ENCODE results near the gene ABLIM3. TPM values are rescaled to one million over a fixed set of nuclear protein-coding genes. Genes with fewer than 3 reads are reported as not detected.

Gene ABLIM3
- total and polyA plus RNA-seq, 2 of the 8 experiments (the other 6 are each of a cell fraction or from before 2014, with no cell fraction given) = 0.36 to 0.56 TPM

DNA sequence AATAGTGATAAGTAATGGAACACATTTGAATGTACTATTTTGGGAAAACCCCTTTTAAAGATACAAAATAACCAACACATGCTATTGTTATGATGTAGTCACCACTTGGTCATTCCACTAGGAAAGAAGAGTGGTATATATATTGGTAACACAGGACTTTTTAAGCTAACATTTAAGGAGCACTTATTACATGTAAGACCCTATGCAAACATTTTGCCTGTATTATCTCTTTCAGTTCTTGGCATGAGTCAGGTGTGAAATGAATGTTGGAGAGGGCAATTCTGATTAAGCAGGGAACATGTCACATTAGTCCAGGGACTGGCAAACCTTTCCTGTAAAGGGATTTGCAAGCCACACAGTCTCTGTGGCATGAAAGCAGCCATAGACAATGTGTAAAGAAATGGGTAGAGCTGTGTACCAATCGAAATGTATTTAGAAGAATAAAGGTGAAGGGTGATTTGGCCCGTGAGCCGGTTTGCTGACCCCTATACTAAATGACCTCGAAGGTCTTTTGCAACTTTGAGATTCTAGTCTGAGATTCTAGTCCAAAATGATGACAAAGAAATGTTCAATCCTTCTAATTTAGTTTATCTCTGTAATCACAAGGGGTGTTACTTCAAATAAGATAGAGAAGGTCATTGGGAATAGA, 15.3 kb downstream of the ABLIM3 start:
- no peak overlapping the region for H3K14ac ChIP-seq (ENCODE audit: insufficient read length)
- H4K91ac ChIP-seq (replicated peaks; ENCODE audit: insufficient read length, low read length) = no peak overlapping the region
- H3K79me2 ChIP-seq (ENCODE audit: control insufficient read depth in 1 of 2, insufficient read depth in 2 of 2, low read length in 2 of 2) = no peaks in the 10 kb centered on the region
- no peaks in the 10 kb centered on the region for H3K36me3 ChIP-seq (ENCODE audit: control insufficient read depth in 2 of 4, insufficient read depth in 4 of 4, low read length in 3 of 4)
- H4K5ac ChIP-seq (ENCODE audit: insufficient read length, low read depth, low read length) = no peak overlapping the region
- DNase-seq (ENCODE audit: low read depth in 1 of 2, low spot score in 2 of 2) = no peak
- H3K18ac ChIP-seq (ENCODE audit: extremely low read depth, low read length) = no peak overlapping the region
- no peaks in the 10 kb centered on the region for H3K23me2 ChIP-seq (ENCODE audit: low read depth, low read length)
- no peak overlapping the region for H2BK12ac ChIP-seq (ENCODE audit: low read depth, low read length)
- H3K9me3 ChIP-seq (ENCODE audit: insufficient read depth in 2 of 2, low read depth in 1 of 2, low read length in 1 of 2) = no peaks in the 10 kb centered on the region
- POLR2A ChIA-PET (ENCODE audit: partially characterized antibody) = no interaction called here
- H2BK20ac ChIP-seq (ENCODE audit: low read length) = no peak overlapping the region
- H3K4me3 ChIP-seq (ENCODE audit: extremely low read depth in 1 of 4, insufficient read depth in 2 of 4, low read depth in 3 of 4, low read length in 4 of 4) = no peak overlapping the region
- no peak overlapping the region for H3K56ac ChIP-seq (replicated peaks; ENCODE audit: insufficient read length, low read depth, low read length)
- H2BK120ac ChIP-seq (replicated peaks; ENCODE audit: low read depth, low read length) = no peak overlapping the region
- H2AK5ac ChIP-seq (ENCODE audit: low read depth, low read length) = no peak overlapping the region
- H4K20me1 ChIP-seq (replicated peaks in 1 of 2; ENCODE audit: control insufficient read depth in 1 of 2, insufficient read depth in 2 of 2, low read length in 2 of 2) = no peaks in the 10 kb centered on the region
- no peak overlapping the region for H3K4ac ChIP-seq (replicated peaks; ENCODE audit: insufficient read length, low read depth, low read length)
- no peak overlapping the region for H3K23ac ChIP-seq (ENCODE audit: insufficient read length)
- H2AFZ ChIP-seq (ENCODE audit: low read length) = no peak overlapping the region
- no peaks in the 10 kb centered on the region; a peak in 1 of 7 replicates for H3K27me3 ChIP-seq (replicated peaks in 1 of 4; ENCODE audit: control insufficient read depth in 3 of 4, extremely low read depth in 1 of 4, insufficient read depth in 3 of 4, low read length in 3 of 4)
- no peak overlapping the region for H3K4me2 ChIP-seq (ENCODE audit: insufficient read depth in 1 of 2, low read depth in 2 of 2, low read length in 2 of 2)
- WGBS, 2 experiments (ENCODE audit: extremely low coverage in 1 of 2, insufficient coverage in 1 of 2, insufficient read length in 1 of 2, insufficient replicate concordance in 2 of 2, low coverage in 1 of 2, low lambda C conversion rate in 2 of 2, missing lambda C conversion rate in 1 of 2) = 95% methylated on average over 4 of the region's 4 CpGs; no CpG with 5 or more reads in 1 of the 2 experiments
- no peak for FAIRE-seq
- H3K4me1 ChIP-seq (replicated peaks in 1 of 4; ENCODE audit: control insufficient read depth in 3 of 4, insufficient read depth in 4 of 4, low read length in 3 of 4) = no peaks in the 10 kb centered on the region
- H3K79me1 ChIP-seq (ENCODE audit: low read depth, low read length) = no peaks in the 10 kb centered on the region
- H2BK15ac ChIP-seq (ENCODE audit: low read length) = no peak overlapping the region
- no peak overlapping the region for H3K27ac ChIP-seq (ENCODE audit: low read depth, low read length)
- no peak overlapping the region for H4K8ac ChIP-seq (ENCODE audit: extremely low read depth, insufficient read depth, low read length)
- H2BK5ac ChIP-seq (ENCODE audit: low read depth, low read length) = no peak overlapping the region
- H3K9ac ChIP-seq (replicated peaks in 1 of 4; ENCODE audit: extremely low read depth in 1 of 4, low read depth in 3 of 4, low read length in 3 of 4) = no peak overlapping the region
- CTCF ChIA-PET (ENCODE audit: partially characterized antibody) = interaction anchor here (0.8 to 1.2 kb wide), 3 partner anchors 11 to 26 kb away, joined by 3 to 4 read pairs (median 3); partner anchors contain the start of gene ABLIM3
- TF ChIP-seq KDM5A (IDR thresholded peaks at IDR 0.05; ENCODE audit: low read length) (no peak), POU5F1 (IDR thresholded peaks at IDR 0.05; ENCODE audit: low read depth, low read length) (no peak), CTBP2 (IDR thresholded peaks at IDR 0.05; ENCODE audit: borderline replicate concordance, insufficient read depth, insufficient read length, low read length) (no peak), CBX5 (IDR thresholded peaks at IDR 0.05; ENCODE audit: low read depth, low read length) (no peak), SUZ12 (IDR thresholded peaks at IDR 0.05; ENCODE audit: low read length) (no peak), SIN3A (conservative IDR thresholded peaks at IDR 0.05 in 1 of 2, IDR thresholded peaks at IDR 0.05 in 1 of 2; ENCODE audit: low read depth in 1 of 2, low read length in 2 of 2) (no peak), SP1 (IDR thresholded peaks at IDR 0.05; ENCODE audit: low read depth, low read length) (no peak), BRCA1 (IDR thresholded peaks at IDR 0.05; ENCODE audit: low read depth, low read length) (no peak), HDAC6 (IDR thresholded peaks at IDR 0.05; ENCODE audit: low read depth, low read length) (no peak), CREB1 (IDR thresholded peaks at IDR 0.05) (no peak)
- TF ChIP-seq, protein P1, sequence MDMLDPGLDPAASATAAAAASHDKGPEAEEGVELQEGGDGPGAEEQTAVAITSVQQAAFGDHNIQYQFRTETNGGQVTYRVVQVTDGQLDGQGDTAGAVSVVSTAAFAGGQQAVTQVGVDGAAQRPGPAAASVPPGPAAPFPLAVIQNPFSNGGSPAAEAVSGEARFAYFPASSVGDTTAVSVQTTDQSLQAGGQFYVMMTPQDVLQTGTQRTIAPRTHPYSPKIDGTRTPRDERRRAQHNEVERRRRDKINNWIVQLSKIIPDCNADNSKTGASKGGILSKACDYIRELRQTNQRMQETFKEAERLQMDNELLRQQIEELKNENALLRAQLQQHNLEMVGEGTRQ (IDR thresholded peaks at IDR 0.05; ENCODE audit: low read length) = no peak
- TF ChIP-seq, protein P2, sequence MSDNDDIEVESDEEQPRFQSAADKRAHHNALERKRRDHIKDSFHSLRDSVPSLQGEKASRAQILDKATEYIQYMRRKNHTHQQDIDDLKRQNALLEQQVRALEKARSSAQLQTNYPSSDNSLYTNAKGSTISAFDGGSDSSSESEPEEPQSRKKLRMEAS (IDR thresholded peaks at IDR 0.05) = no peak
